HK-2 (cell line): Measurements from ENCODE around the gene SUOX.

Experiments
- DNase-seq: peaks from one replicate; pipeline ENCODE4 v3.0.0-alpha.2; 2018; ENCODE audit not compliant: unreplicated experiment

Gene SUOX

DNA sequence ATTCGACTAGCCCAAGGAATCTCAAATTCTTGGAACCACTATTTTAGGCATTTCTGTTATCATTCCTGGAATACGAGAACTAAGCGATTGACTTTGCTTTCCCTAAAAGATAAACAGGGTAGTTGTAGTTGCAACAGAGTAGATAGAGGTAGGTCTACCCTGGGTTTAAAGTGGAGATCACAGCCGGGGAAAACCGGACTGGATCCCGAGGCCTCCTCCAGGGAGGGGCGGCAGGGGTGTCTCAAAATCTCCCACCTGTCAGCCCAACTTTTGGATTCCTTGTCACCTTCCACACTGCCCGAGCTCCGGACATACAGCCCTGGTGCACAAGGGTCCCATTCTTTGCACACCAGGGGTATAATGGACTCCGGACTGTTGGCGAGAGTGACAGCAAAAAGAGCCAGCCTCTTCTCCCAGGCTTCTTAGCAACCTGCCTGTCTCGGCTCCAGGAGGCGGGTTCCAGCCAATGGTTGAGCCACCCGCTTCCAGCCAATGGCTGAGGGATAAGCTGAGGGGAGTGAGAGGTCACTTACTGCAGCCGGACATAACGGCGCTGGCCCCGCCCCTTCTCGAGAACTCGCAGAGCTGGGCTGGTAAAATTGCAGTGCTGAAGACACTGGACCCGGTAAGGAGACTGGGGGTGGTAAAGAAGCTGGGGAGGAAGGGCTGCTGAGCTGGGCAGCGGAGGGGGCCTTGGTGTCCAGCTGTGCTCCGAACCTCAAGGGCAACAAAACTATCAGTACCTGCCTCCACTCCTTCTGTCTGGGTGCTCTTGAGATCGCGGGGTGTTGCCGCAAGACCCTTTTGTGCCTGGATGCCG is at the start of gene SUOX:
SUOX (plus strand) TSS at position 562 of the 820 bp plus-strand sequence. CDS start 4,946 bp downstream, outside the sequence.
- peak; percentile 96 for DNase-seq

DNA sequence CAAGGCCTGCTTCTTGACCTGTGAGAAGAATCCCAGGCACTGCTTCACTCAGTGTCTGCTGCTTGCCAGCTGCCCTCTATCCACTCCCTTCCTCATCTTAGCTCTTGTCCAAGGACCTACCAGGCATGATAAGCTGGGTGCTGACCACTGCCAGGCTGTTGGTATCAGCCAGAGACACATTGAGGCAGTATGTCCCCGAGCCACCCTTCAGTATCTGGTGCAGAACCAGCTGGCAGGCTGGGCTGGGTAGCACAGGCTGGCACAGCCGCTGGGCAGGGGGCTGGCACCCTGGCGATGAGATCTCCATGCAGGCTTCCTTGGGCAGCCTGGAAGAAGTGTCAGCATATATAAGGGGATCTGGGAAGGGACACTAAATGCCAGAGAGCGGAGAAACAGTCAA is 41.7 kb upstream of the SUOX start:
- no peak for DNase-seq

DNA sequence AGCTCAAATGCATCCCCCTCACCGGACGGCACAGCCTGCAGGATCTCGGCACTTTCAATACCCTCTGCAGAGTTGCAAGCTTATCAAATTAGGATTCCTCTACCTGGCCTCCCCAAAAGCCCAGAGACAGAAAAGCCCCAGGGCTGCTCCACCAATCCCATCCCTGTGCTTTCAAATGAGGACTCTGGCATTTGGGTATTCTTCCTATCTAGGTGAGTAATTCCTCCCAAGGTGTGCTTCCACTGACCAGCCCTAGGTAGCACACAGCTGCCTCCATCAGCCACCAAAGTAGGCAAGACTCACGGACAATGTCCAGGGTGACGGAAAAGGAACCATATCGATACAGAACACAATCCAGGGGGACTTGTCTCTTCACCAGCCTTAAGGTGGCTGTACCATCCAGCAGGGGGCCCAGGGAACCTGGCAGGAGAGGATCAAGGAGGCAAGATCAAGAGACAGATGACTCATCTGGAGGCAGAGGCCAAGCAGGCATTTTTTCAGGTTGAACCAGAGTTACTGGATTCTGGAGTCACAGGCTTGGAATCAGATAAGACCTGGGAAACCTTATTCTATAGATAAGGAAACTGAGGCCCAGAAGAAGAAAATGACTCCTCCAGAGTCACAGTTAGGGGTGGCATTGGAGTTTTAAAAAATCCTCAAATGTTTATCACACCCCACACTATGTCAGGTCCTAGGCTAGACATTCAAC is 41.1 kb upstream of the SUOX start:
- peak; percentile 71 for DNase-seq

DNA sequence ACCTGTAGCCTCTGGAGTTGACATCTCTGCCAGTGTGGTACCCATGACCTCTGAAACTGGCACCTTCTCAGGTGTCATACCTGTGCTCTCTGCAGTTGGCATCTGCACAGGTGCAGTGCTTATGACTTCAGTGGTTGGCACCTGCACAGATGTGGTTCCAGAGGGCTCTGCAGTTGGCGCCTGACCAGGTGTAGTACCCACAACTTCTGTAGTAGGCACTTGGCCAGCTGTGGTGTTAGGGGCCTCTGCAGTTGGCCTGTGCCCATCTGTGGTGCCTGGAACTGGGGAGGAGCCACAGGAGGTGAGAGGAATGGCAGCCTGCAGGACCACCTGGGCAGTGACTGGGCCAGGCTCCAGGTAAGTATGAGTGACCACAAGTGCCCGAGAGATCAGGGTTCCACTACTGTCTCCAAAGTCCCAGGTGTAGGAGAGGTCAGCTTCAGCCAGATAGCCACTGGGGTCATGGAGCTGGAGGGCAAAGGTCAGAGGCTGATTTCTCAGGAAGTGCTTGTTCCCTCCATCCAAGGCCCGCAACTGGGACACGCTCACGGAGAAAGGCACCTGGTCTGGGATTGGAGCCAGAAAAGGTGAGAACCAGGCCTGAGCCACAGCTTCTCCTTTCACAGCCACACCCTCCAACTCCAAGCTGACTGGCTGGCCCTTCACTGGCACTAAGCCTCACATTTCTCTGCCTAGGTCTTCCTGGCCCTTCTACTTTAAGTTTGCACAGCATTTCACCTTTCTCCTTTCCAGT is 39.8 kb upstream of the SUOX start:
- DNase-seq: no peak

DNA sequence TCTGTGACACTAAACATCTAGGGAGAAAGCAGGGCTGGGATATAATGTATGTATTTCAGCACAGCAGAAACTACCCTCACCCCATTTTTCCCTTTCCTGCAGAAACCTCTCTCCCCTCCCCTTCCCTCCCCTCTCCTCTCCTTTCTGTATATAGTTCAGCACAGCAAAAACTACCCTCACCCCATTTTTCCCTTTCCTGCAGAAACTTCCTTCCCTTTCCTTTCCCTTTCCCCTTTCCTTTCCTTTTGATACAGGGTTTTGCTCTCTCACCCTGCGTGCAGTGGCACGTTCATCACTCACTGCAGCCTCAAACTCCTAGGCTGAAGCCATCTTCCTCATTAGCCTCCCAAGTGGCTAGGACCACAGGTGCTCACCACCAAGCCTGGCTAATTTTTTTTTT is 33.3 kb upstream of the SUOX start:
- no peak for DNase-seq

DNA sequence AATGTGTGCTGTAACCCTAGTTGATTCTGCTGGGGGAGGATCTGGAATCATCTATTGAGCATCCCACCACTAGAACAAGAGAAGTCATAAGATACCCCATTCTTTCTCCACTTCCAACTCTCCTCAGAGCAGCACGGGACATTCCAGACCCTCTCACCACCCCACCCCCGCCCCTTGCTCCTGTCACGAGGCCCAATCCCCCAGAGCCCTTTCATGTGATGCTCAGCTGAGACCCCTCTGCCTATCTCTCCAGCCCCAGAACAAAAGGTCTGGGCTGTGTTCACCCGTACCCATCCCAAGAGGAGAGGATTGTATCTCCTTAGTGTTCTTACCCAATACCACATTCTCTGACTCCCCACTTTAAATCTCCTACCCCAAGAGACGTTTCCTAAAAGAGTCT is 31.8 kb upstream of the SUOX start:
- no peak for DNase-seq

DNA sequence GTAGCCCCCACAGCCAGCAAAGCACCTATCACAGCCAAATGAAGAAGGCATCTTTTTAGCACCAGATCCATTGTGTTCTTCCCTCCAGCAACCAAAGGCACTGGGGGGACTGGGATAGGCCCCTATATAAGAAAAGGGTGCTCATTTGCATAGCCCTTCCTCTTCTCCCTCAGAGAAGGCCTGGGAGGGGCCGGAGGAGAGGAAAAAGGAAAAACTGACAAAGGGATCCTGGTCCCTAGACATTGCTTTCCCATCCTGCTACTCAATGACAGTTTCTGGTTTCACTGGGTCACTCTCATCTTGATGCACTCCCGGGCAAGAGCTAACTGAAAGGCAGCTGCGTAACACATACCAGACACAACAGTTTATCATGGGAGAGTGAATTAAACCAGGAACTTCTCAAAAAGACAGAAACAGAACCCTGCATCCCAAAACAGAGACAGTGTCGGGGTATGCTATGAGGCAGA is 31.1 kb upstream of the SUOX start, which contains the start of gene PMEL:
PMEL (minus strand) TSS at position 102 of the 467 bp plus-strand sequence; CDS start at position 71, 31 bp downstream.
- DNase-seq: no peak

DNA sequence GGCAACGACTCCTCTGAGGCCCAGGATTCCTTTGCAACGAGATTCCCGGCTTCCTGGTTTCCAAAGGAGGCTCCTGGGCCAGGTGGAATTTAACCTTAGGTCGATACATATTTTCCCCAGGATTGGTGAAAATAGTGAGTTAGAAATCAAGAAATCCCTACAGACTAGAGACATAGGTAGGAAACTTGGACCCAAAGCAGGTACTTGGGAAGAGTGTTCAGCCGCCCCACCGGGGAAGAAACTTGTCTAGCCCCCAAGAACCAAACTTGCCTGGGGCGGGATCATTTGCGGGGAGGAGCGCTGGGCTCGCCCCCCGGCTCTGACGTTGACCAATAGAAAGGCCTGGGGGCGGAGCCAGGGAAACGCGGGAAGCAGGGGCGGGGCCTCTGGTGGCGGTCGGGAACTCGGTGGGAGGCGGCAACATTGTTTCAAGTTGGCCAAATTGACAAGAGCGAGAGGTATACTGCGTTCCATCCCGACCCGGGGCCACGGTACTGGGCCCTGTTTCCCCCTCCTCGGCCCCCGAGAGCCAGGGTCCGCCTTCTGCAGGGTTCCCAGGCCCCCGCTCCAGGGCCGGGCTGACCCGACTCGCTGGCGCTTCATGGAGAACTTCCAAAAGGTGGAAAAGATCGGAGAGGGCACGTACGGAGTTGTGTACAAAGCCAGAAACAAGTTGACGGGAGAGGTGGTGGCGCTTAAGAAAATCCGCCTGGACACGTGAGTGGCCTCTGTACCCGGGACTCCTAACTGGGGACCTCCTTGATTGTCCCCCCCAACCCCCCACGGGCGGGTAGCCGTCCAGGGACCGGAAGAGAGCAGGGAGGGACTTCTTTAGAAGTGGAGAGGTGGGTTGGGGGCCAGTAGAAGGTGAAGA is 30.4 kb upstream of the SUOX start, which contains the start of gene CDK2:
CDK2 (plus strand) TSS at position 423 of the 874 bp plus-strand sequence; CDS start at position 602, 179 bp downstream.
- peak; percentile 85 for DNase-seq

DNA sequence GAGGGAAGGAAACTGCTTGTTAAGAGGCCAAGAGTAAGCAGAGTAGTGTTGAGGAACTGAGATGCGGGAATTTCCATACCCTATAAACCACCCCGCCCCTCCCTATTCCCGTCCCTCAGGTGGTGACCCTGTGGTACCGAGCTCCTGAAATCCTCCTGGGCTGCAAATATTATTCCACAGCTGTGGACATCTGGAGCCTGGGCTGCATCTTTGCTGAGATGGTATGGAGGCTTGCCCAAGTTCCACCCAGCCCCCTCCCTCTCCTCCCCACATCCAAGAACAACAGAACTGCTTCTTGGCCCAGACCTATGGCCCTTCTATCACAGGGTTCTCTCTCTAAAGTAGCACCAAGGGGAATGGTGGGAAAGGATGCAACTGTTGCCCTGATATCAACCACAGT is 27.7 kb upstream of the SUOX start:
- DNase-seq: no peak

DNA sequence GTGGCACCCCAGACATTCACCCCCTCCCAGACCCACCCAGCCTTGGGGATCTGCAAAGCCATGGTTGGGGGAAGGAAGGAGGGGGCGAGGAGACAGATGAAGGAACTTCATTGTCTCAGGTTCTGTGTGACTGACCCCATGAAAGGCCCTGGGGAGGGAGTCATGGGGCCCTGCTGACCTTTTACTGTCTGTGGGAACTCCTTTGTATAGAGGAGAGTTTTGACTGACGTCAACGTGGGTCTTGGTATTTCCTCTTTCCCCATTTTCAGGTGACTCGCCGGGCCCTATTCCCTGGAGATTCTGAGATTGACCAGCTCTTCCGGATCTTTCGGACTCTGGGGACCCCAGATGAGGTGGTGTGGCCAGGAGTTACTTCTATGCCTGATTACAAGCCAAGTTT is 26.3 kb upstream of the SUOX start:
- no peak for DNase-seq

DNA sequence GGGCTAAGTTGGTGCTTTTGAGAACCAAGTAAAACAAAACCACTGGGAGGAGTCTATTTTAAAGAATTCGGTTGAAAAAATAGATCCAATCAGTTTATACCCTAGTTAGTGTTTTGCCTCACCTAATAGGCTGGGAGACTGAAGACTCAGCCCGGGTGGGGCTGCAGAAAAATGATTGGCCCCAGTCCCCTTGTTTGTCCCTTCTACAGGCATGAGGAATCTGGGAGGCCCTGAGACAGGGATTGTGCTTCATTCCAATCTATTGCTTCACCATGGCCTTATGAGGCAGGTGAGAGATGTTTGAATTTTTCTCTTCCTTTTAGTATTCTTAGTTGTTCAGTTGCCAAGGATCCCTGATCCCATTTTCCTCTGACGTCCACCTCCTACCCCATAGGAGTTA is 25.0 kb upstream of the SUOX start:
- peak; percentile 36 for DNase-seq

DNA sequence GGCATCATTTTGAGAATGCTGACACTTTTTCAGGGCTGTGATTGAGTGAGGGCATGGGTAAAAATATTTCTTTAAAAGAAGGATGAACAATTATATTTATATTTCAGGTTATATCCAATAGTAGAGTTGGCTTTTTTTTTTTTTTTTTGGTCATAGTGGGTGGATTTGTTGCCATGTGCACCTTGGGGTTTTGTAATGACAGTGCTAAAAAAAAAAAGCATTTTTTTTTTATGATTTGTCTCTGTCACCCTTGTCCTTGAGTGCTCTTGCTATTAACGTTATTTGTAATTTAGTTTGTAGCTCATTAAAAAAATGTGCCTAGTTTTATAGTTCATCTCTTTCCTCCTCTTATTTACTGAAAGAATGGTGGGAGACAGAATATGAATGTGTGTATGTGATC is 24.6 kb upstream of the SUOX start:
- DNase-seq: no peak

DNA sequence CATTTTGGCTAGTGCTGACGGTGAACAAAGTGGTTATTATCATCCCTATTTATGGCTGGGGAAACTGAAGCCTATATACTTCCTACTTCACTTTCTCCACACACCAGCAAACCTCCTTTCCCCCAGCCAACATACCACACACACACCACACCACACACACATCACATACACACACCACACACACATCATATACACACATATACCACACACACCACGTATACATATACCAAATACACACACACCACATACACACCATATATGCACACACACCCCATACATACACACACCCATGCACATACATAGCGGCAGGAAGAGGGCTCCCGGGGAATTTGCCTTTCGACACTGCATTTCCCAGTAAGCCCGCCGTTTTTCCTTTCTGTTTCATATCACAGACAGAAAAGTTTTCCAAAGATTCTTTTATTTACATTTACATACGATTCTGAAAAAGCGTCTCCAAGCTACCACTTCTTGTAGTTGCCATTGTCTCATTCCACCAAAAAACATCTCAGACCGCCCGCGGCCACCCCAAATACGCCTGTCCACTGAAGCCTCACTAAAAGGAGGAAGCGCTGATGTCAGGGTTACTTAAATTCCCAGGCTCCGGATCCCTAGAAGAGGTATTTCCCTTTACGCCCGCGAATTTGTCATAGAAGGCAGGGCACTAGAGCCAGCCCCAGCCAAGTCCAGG is 24.0 kb upstream of the SUOX start:
- DNase-seq: no peak

DNA sequence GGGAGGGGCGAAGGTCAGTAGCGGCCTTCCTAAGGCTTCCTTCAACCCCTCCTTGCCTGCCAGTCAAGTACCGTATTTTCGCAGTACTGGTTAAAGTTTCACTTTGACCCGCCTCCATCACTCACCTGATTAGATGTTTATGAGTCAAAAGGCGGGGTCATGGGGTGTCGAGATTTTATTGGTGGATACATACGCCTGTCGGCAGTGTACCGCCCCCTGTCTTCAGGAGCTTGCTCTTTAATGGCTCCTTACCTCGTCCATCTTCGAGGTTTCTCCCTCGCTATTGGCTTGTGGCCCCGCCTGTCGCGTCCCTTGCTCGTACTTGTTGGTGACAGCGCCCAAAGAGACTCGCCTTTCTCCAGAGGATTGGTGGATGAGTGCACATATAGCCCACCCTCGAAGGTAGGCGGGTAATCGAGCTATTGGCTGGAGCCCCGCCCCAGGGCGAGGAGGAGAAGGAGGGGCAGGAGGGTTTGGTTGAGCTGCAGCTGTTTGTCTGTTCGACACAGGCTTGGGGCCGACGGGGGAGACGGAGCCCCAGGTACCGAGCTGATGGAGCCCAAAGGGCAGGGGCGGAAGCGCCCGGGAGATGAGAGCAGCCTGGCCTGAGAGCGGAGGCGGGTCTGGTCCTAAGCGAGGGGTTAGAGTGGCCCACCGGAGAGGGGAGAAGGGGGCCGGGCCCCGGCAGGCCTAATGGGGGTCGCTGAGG is 23.3 kb upstream of the SUOX start, which contains the start of gene RAB5B:
RAB5B (plus strand) TSS at position 480 of the 709 bp plus-strand sequence. CDS start 12,883 bp downstream, outside the sequence.
- peak; percentile 99 for DNase-seq

DNA sequence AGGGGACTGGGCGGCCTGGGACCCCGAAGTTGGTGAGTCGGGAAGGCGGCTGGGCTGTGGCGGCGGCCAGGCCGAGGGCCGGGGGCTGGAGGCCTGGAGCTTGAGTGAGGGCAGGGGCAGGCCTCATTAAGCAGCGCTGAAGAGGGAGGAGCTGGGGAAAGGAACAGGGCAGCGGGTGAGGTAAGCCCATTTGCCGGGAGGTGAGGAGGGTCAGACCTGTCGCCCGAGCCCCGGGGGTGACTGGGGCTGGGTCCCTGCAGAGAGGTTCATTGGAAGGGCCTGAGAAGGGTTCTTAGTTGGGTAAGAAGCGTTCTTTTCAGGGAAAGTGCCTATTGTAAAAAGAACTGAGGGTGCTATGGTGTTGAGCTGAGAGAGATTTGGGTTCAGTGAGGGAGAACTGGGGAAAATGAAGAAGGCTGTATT is 22.8 kb upstream of the SUOX start:
- DNase-seq: peak; percentile 65

DNA sequence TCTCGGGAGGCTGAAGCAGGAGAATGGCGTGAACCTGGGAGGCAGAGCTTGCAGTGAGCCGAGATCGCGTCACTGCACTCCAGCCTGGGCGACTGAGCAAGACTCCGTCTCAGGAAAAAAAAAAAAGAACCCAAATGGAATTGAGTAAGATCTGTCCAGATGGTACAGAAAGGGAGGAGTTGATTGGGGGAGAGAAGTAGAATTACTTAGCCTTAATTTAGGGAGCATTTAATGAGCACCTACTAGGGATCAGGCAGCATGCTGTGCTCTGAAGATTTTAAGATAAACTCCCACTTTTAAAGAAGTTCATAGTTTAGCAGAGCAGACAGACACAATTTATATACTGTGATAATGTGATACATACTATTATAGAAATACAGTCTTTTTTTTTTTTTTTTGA is 18.7 kb upstream of the SUOX start:
- no peak for DNase-seq

DNA sequence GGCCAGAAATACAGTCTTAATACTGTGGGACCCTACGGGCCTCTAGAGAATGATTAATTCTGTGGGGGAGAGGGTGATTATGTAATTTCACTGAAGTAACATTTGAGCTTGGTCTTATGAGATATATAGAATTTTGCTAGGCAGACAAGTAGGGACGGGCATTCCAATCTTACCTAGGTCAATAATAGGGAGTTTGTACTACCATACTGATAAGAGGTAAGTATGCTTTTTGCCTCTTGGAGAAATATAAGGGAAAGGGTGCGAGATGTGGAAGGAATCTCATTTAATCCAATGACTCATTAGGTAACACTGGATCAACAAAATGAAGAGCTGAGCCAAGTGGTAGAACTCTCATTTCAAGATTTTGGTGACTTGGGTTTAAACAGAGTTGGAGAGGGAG is 18.0 kb upstream of the SUOX start:
- no peak for DNase-seq

DNA sequence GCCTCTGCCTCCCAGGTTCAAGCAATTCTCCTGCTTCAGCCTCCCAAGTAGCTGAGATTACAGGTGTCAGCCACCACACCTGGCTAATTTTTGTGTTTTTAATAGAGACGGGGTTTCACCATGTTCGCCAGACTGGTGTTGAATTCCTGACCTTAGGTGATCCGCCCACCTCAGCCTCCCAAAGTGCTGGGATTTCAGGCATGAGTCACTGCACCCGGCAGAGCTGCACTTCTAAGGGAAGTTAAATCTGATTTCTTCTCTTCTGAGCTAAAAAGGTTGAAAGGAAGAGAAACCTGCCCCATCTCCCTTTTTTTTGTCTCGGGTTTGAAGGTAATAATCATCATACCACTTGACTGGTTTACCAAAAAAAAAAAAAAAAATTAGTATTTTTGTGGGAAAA is 15.2 kb upstream of the SUOX start:
- DNase-seq: peak; percentile 22

DNA sequence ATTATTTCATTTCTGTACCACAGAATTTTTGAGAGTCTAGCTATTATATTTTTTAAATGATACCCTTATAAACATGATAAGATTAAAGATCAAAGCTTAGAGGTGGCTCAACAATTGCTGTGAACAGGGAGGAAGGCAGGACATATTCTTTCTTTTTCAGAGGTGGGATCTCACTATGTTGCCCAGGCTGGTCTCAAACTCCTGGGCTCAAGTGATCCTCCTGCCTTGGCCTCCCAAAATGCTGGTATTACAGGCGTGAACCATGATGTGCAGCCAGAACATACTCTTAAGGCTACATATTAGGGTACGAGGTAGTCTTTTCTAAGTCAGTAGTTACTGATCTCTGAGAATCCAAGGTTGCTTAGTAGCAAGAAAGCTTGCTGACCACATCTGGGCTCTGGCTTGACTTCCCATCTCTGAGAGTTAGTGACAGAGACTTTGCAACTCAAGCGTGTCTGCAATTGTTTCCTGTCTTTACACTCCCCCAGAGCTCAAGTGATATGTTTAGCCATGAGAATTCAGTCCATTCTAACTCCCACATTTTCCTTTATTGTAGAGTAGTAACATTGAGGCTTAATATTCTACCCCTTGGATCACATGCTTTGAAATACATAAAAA is 14.6 kb upstream of the SUOX start:
- no peak for DNase-seq
